Neural cell (in vitro differentiated cells): ENCODE data around the gene EFNA4. TPM values are rescaled to one million over a fixed set of nuclear protein-coding genes. Genes with fewer than 3 reads are reported as not detected.

Experiments used
- H2AFZ ChIP-seq: fragments of 200-600, 300-800 bp; sonication (generic), shearing (Covaris generic); 2 replicates; pipeline ENCODE4 v1.6.0; 2014; ENCODE audit warnings: low read depth, mild to moderate bottlenecking, antibody characterized with exemption, low read length, moderate library complexity
- H3F3A ChIP-seq: fragments of 200-600 bp; shearing (Covaris generic); 2 replicates; pipeline ENCODE4 v1.6.1; 2016; ENCODE audit warnings: mild to moderate bottlenecking, moderate library complexity, mixed read lengths, antibody characterized with exemption, low read length; ENCODE audit not compliant: insufficient read depth, poor library complexity, severe bottlenecking
- H3K27ac ChIP-seq: fragments of 200-600, 300-800 bp; sonication (generic), shearing (Covaris generic); 2 replicates; pipeline ENCODE4 v1.5.1; 2014; ENCODE audit warnings: mild to moderate bottlenecking, low read length, moderate library complexity
- H3K27me3 ChIP-seq: fragments of 300-800, 200-600 bp; sonication (generic), shearing (Covaris generic); 2 replicates; pipeline ENCODE4 v1.6.0; 2014; ENCODE audit warnings: mild to moderate bottlenecking, low read depth, low read length, moderate library complexity; ENCODE audit not compliant: insufficient read depth
- H3K36me3 ChIP-seq: fragments of 300-800, 200-600 bp; sonication (generic), shearing (Covaris generic); 2 replicates; pipeline ENCODE4 v1.5.1; 2014; ENCODE audit warnings: mild to moderate bottlenecking, antibody characterized with exemption, low read length, moderate library complexity; ENCODE audit not compliant: insufficient read depth
- H3K4me2 ChIP-seq: fragments of 300-800, 200-600 bp; sonication (generic), shearing (Covaris generic); 2 replicates; pipeline ENCODE4 v1.6.0; 2014; ENCODE audit warnings: mild to moderate bottlenecking, low read length
- H3K4me3 ChIP-seq: fragments of 300-800, 200-600 bp; sonication (generic), shearing (Covaris generic); 2 replicates; pipeline ENCODE4 v1.5.1; 2014; ENCODE audit warnings: mild to moderate bottlenecking, low read length, moderate library complexity
- H3K79me2 ChIP-seq: fragments of 200-600 bp; shearing (Covaris generic); replicated peaks from 2 replicates; pipeline ENCODE4 v1.6.0; 2014; ENCODE audit warnings: mild to moderate bottlenecking, low read length, moderate library complexity; ENCODE audit not compliant: insufficient read depth
- H3K9ac ChIP-seq: fragments of 300-800, 200-600 bp; sonication (generic), shearing (Covaris generic); 2 replicates; pipeline ENCODE4 v1.6.1; 2016; ENCODE audit warnings: mild to moderate bottlenecking, low read length, mixed read lengths
- H3K9me2 ChIP-seq: fragments of 200-600 bp; shearing (Covaris generic); 2 replicates; pipeline ENCODE4 v1.6.1; 2016; ENCODE audit warnings: mild to moderate bottlenecking, low read length, mixed read lengths; ENCODE audit not compliant: insufficient read depth
- H3K9me3 ChIP-seq: fragments of 200-600, 300-800 bp; sonication (generic), shearing (Covaris generic); 2 replicates; pipeline ENCODE4 v1.6.1; 2016; ENCODE audit warnings: mild to moderate bottlenecking, mixed run types, low read length, moderate library complexity, mixed read lengths
- H4K20me1 ChIP-seq: fragments of 200-600 bp; shearing (Covaris generic); 2 replicates; pipeline ENCODE4 v1.6.1; 2016; ENCODE audit warnings: mild to moderate bottlenecking, mixed run types; ENCODE audit not compliant: insufficient read depth
- CTCF ChIP-seq: fragments of 450-650 bp; IDR thresholded peaks from 2 replicates; pipeline ENCODE4 v1.5.1; 2014; ENCODE audit warnings: antibody characterized with exemption, mild to moderate bottlenecking, moderate library complexity; ENCODE audit not compliant: poor library complexity, severe bottlenecking
- EP300 ChIP-seq: fragments of 450-650 bp; conservative IDR thresholded peaks from 2 replicates; pipeline ENCODE4 v1.6.1; 2014; ENCODE audit warnings: antibody characterized with exemption, mild to moderate bottlenecking, moderate library complexity; ENCODE audit not compliant: poor library complexity, severe bottlenecking
- EZH2 ChIP-seq: fragments of 200-600, 300-800 bp; shearing (Covaris generic), sonication (generic); IDR thresholded peaks from 2 replicates; pipeline ENCODE4 v1.6.1; 2014; ENCODE audit warnings: antibody characterized with exemption, low read length, borderline replicate concordance, mild to moderate bottlenecking; ENCODE audit not compliant: insufficient read depth, poor library complexity, severe bottlenecking
- MXI1 ChIP-seq: fragments of 450-650 bp; conservative IDR thresholded peaks from 2 replicates; pipeline ENCODE4 v1.6.1; 2014; ENCODE audit warnings: antibody characterized with exemption, mild to moderate bottlenecking; ENCODE audit not compliant: poor library complexity, severe bottlenecking
- POLR2AphosphoS5 ChIP-seq: IDR thresholded peaks from 2 replicates; pipeline ENCODE4 v1.6.1; 2012
- RAD21 ChIP-seq: fragments of 450-650 bp; conservative IDR thresholded peaks from 2 replicates; pipeline ENCODE4 v1.6.1; 2014; ENCODE audit warnings: antibody characterized with exemption, mild to moderate bottlenecking, moderate library complexity
- SMC3 ChIP-seq: fragments of 450-650 bp; conservative IDR thresholded peaks from 2 replicates; pipeline ENCODE4 v1.6.1; 2014; ENCODE audit warnings: antibody characterized with exemption, mild to moderate bottlenecking, moderate library complexity; ENCODE audit not compliant: poor library complexity
- TAF1 ChIP-seq: IDR thresholded peaks from 2 replicates; pipeline ENCODE4 v1.6.1; 2012; ENCODE audit warnings: low read depth
- polyA plus RNA-seq: library from polyadenylated mRNA; depleted of rRNA; stranded (reverse); fragments of >200 nt; gene quantifications from 2 replicates; pipeline ENCODE4 v1.2.3, GENCODE V29; 2014
- TF ChIP-seq, protein P1 (sequence below): IDR thresholded peaks from 2 replicates; pipeline ENCODE4 v1.6.1; 2012; ENCODE audit warnings: borderline replicate concordance

Gene EFNA4
- polyA plus RNA-seq, 1 donor from 2014 or later = 1.2 TPM

- peak overlapping the region; percentile 74 for H3K9ac ChIP-seq
- H3K4me3 ChIP-seq = peak overlapping the region; percentile 73
- no peaks in the 10 kb centered on the region for H4K20me1 ChIP-seq
- H2AFZ ChIP-seq = no peak overlapping the region
- H3K36me3 ChIP-seq = no peaks in the 10 kb centered on the region
- H3K27me3 ChIP-seq = no peaks in the 10 kb centered on the region
- no peak overlapping the region for H3K4me2 ChIP-seq
- H3K79me2 ChIP-seq = no peaks in the 10 kb centered on the region
- no peak for TF ChIP-seq POLR2AphosphoS5
- no peak for TF ChIP-seq SMC3
- TF ChIP-seq, protein P1, sequence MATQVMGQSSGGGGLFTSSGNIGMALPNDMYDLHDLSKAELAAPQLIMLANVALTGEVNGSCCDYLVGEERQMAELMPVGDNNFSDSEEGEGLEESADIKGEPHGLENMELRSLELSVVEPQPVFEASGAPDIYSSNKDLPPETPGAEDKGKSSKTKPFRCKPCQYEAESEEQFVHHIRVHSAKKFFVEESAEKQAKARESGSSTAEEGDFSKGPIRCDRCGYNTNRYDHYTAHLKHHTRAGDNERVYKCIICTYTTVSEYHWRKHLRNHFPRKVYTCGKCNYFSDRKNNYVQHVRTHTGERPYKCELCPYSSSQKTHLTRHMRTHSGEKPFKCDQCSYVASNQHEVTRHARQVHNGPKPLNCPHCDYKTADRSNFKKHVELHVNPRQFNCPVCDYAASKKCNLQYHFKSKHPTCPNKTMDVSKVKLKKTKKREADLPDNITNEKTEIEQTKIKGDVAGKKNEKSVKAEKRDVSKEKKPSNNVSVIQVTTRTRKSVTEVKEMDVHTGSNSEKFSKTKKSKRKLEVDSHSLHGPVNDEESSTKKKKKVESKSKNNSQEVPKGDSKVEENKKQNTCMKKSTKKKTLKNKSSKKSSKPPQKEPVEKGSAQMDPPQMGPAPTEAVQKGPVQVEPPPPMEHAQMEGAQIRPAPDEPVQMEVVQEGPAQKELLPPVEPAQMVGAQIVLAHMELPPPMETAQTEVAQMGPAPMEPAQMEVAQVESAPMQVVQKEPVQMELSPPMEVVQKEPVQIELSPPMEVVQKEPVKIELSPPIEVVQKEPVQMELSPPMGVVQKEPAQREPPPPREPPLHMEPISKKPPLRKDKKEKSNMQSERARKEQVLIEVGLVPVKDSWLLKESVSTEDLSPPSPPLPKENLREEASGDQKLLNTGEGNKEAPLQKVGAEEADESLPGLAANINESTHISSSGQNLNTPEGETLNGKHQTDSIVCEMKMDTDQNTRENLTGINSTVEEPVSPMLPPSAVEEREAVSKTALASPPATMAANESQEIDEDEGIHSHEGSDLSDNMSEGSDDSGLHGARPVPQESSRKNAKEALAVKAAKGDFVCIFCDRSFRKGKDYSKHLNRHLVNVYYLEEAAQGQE = no peak
- TF ChIP-seq RAD21 = no peak
- no peak for TF ChIP-seq TAF1
- TF ChIP-seq MXI1 = no peak
- TF ChIP-seq EP300 = no peak
- TF ChIP-seq CTCF = no peak
- TF ChIP-seq EZH2 = no peak
- no peaks in the 10 kb centered on the region for H3F3A ChIP-seq
- no peak overlapping the region for H3K27ac ChIP-seq
- H3K9me3 ChIP-seq = no peaks in the 10 kb centered on the region
- no peaks in the 10 kb centered on the region for H3K9me2 ChIP-seq
These were observed 10.8 kb upstream of the EFNA4 start for GRCh38 chr1:155052439-155053395.

DNA sequence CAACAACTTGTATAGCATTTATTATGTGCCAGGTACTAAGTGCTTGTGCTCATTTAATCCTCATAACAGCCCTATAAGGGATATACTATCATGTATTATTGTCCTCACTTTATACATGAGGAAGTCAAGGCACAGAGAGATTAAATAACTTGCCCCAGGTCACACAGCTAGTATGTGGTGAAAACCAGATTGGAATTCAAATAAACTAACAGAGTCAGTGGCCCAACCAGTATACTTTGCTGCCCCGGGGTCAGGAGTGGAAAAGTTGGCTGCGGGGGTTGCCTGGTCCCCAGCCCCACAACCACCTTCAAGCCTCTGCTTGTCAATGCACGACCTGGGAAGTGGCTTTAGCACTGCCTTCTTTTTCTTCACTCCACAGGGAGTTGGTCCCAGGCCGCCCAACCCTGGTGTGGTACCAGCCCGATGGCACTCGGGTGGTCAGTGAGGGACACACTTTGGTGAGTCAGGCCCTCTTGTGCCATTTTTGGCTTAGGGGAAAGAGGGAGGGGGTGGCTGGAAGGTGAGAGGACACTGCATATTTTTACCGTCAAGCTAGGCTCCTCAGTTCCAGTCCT is 9.9 kb upstream of the EFNA4 start:
- H3K9ac ChIP-seq = no peak overlapping the region
- H3K4me2 ChIP-seq = no peak overlapping the region
- H3K9me3 ChIP-seq = no peaks in the 10 kb centered on the region

More for the DNA sequence above, 9.9 kb upstream of the EFNA4 start:
- no peak overlapping the region for H3K4me3 ChIP-seq
- H2AFZ ChIP-seq = no peak overlapping the region
- TF ChIP-seq CTCF (no peak), TAF1 (no peak), RAD21 (no peak), POLR2AphosphoS5 (no peak), SMC3 (no peak), EP300 (no peak), MXI1 (no peak), EZH2 (no peak)
- TF ChIP-seq, protein P1 = no peak
- no peaks in the 10 kb centered on the region for H3K79me2 ChIP-seq
- H3K9me2 ChIP-seq = no peaks in the 10 kb centered on the region
- H4K20me1 ChIP-seq = no peaks in the 10 kb centered on the region
- no peak overlapping the region for H3K27ac ChIP-seq
- no peaks in the 10 kb centered on the region for H3F3A ChIP-seq
- no peaks in the 10 kb centered on the region for H3K36me3 ChIP-seq
- no peaks in the 10 kb centered on the region for H3K27me3 ChIP-seq
